Bronchial epithelial cell (primary cell): Measurements from ENCODE around the gene ZNF143. TPM values are rescaled to one million over a fixed set of nuclear protein-coding genes. Genes with fewer than 3 reads are reported as not detected.
"Not testable (repeated sequence)": the region's sequence is repeated elsewhere in the genome, so short reads cannot be mapped to it uniquely, and the experiment has no call there.

ENCODE experiments used
- DNase-seq: peaks from one replicate; pipeline ENCODE4 v3.0.0-alpha.2; 2010; ENCODE audit warnings: low read depth
- FAIRE-seq: peaks from 2 replicates; lab custom pipeline; 2011; peaks lifted over from hg19 to GRCh38; lab: Jason Lieb, UNC
- H3K27me3 ChIP-seq: 2 replicates; pipeline ENCODE4 v1.5.1; 2011; ENCODE audit warnings: low read length; ENCODE audit not compliant: control insufficient read depth, insufficient read depth
- H3K36me3 ChIP-seq: 2 replicates; pipeline ENCODE4 v1.5.1; 2011; ENCODE audit warnings: low read length; ENCODE audit not compliant: control insufficient read depth, insufficient read depth
- H3K4me3 ChIP-seq: 2 replicates; pipeline ENCODE4 v1.5.1; 2011; ENCODE audit warnings: mild to moderate bottlenecking, low read depth, low read length, control low read depth
- CTCF ChIP-seq: IDR thresholded peaks from 2 replicates; pipeline ENCODE4 v1.5.1; 2011; ENCODE audit warnings: mild to moderate bottlenecking, moderate library complexity, low read length, control low read depth, inconsistent platforms; ENCODE audit not compliant: insufficient read depth, severe bottlenecking
- total RNA-seq: library from RNA; depleted of rRNA; stranded (reverse); fragments of >200 nt; gene quantifications from 2 replicates; pipeline ENCODE4 v1.2.1, GENCODE V29; 2014

Gene ZNF143
- total RNA-seq, 1 donor from 2014 or later = 54.2 TPM

GRCh38 chr11:9535189-9535781 is 74.5 kb downstream of the ZNF143 start:
- peak; percentile 67 for DNase-seq
- TF ChIP-seq CTCF = peak; percentile 87
- FAIRE-seq = peak; percentile 47

GRCh38 chr11:9538548-9538947 is 77.7 kb downstream of the ZNF143 start:
- no peak for TF ChIP-seq CTCF
- DNase-seq = no peak
- H3K36me3 ChIP-seq = no peaks in the 10 kb centered on the region
- no peaks in the 10 kb centered on the region for H3K27me3 ChIP-seq
- no peak overlapping the region for H3K4me3 ChIP-seq
- no peak for FAIRE-seq

More at GRCh38 chr11:9535189-9535781, 74.5 kb downstream of the ZNF143 start:
- Histone ChIP-seq H3K4me3 (no peak overlapping the region), H3K27me3 (no peaks in the 10 kb centered on the region), H3K36me3 (no peaks in the 10 kb centered on the region)

GRCh38 chr11:9549216-9549615 is 88.4 kb downstream of the ZNF143 start:
- not testable (repeated sequence) for H3K27me3 ChIP-seq, H3K4me3 ChIP-seq, FAIRE-seq, DNase-seq, H3K36me3 ChIP-seq

- DNase-seq = no peak
- no peaks in the 10 kb centered on the region for H3K27me3 ChIP-seq
- FAIRE-seq = no peak
- H3K4me3 ChIP-seq = no peak overlapping the region
- TF ChIP-seq CTCF = no peak
- no peaks in the 10 kb centered on the region for H3K36me3 ChIP-seq
These were observed 89.4 kb downstream of the ZNF143 start for GRCh38 chr11:9550191-9550628.

GRCh38 chr11:9561279-9561982 is 100.6 kb downstream of the ZNF143 start:
- Histone ChIP-seq H3K36me3 (no peaks in the 10 kb centered on the region), H3K27me3 (no peaks in the 10 kb centered on the region), H3K4me3 (no peak overlapping the region)
- no peak for TF ChIP-seq CTCF
- FAIRE-seq (no peak), DNase-seq (no peak)

GRCh38 chr11:9562716-9563115 is 101.9 kb downstream of the ZNF143 start:
- no peak for TF ChIP-seq CTCF
- Histone ChIP-seq H3K36me3 (no peaks in the 10 kb centered on the region), H3K27me3 (no peaks in the 10 kb centered on the region), H3K4me3 (no peak overlapping the region)
- peak; percentile 59 for DNase-seq
- FAIRE-seq = no peak
